ENCODE results near the gene THRB.

THRB gene

DNA sequence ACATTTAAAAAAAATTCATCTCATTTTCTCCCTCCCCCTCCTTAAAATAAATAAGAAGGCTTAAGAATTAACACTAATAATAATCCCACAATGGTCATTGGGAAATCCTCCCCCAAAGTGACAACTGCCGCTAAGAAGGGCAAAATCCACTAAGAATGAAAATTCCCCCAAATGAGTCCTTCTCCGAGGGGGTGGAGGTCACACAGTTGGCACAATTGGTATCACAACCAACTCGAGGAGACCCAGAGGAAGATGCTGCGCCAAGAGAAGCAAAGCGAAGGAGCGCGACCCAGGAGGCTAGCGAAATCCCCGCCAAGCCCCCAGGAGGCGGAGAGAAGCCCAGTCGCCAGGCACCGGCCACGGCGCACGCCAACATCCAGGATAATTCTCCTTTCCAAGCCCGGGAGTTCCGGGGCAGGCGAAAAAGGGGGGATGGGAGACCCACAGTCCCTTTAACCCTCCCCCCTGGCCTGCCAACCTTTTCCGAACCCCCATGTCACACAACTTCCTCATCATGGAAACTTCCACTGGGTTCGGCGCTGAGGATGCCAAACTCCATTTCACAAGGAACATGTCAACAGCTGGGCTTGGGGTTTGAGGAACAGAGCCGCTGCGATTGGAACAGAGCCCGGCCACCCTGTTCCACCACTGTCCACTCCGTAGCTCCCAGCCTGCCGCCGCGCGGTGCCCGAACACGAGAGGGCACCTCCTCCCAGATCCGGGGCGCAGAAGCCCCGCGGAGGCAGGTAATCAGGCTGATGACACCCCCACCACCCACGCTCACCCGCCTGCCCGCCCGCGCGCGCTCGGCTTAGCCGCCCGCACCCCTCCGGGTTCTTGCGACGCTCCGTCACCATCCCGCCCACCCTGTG, 668 bp downstream of the THRB start:
- POLR2A ChIA-PET, result interaction anchor here (1.0 kb wide), 1 partner anchor 27 kb away, joined by 3 read pairs; no protein-coding TSS in a partner anchor
- H3K4me3 ChIP-seq (ENCODE audit: low read depth, low read length), result peak overlapping the region; percentile 67
- TF ChIP-seq ZNF292 (tag by site-specific recombination; IDR thresholded peaks at IDR 0.05; ENCODE audit: borderline replicate concordance, low read depth), result no peak
- TF ChIP-seq ATF2 (tag by site-specific recombination; IDR thresholded peaks at IDR 0.05; ENCODE audit: low read depth), result no peak
- TF ChIP-seq ZNF488 (tag by site-specific recombination; IDR thresholded peaks at IDR 0.05), result no peak
- TF ChIP-seq ZBTB20 (tag by site-specific recombination; IDR thresholded peaks at IDR 0.05), result peak; percentile 99
- peak; percentile 57; the same call in 1 of the 2 replicates for TF ChIP-seq ZNF76 (tag by site-specific recombination; IDR thresholded peaks at IDR 0.05; ENCODE audit: borderline replicate concordance, low read depth)
- TF ChIP-seq YY1 (tag by site-specific recombination; IDR thresholded peaks at IDR 0.05), result 0 out of 2 replicates have a peak, but pooled peaks have one; percentile 35
- TF ChIP-seq ZBTB48 (tag by site-specific recombination; IDR thresholded peaks at IDR 0.05), result 0 out of 2 replicates have a peak, but pooled peaks have one; percentile 35
- no peak for TF ChIP-seq ZNF544 (tag by site-specific recombination; IDR thresholded peaks at IDR 0.05)
- TF ChIP-seq ZFP3 (tag by site-specific recombination; IDR thresholded peaks at IDR 0.05; ENCODE audit: low read depth), result no peak
- TF ChIP-seq ZNF169 (tag by site-specific recombination; IDR thresholded peaks at IDR 0.05), result no peak
- TF ChIP-seq ZFHX2 (tag by site-specific recombination; conservative IDR thresholded peaks at IDR 0.05), result peak; percentile 99
- TF ChIP-seq, protein P1, sequence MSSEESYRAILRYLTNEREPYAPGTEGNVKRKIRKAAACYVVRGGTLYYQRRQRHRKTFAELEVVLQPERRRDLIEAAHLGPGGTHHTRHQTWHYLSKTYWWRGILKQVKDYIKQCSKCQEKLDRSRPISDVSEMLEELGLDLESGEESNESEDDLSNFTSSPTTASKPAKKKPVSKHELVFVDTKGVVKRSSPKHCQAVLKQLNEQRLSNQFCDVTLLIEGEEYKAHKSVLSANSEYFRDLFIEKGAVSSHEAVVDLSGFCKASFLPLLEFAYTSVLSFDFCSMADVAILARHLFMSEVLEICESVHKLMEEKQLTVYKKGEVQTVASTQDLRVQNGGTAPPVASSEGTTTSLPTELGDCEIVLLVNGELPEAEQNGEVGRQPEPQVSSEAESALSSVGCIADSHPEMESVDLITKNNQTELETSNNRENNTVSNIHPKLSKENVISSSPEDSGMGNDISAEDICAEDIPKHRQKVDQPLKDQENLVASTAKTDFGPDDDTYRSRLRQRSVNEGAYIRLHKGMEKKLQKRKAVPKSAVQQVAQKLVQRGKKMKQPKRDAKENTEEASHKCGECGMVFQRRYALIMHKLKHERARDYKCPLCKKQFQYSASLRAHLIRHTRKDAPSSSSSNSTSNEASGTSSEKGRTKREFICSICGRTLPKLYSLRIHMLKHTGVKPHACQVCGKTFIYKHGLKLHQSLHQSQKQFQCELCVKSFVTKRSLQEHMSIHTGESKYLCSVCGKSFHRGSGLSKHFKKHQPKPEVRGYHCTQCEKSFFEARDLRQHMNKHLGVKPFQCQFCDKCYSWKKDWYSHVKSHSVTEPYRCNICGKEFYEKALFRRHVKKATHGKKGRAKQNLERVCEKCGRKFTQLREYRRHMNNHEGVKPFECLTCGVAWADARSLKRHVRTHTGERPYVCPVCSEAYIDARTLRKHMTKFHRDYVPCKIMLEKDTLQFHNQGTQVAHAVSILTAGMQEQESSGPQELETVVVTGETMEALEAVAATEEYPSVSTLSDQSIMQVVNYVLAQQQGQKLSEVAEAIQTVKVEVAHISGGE (tag by site-specific recombination; conservative IDR thresholded peaks at IDR 0.05; ENCODE audit: low read depth), result 0 out of 2 replicates have a peak, but pooled peaks have one; percentile 25
- TF ChIP-seq KLF16 (tag by site-specific recombination; IDR thresholded peaks at IDR 0.05), result peak; percentile 47; the same call in 1 of the 2 replicates
- TF ChIP-seq, protein P2, sequence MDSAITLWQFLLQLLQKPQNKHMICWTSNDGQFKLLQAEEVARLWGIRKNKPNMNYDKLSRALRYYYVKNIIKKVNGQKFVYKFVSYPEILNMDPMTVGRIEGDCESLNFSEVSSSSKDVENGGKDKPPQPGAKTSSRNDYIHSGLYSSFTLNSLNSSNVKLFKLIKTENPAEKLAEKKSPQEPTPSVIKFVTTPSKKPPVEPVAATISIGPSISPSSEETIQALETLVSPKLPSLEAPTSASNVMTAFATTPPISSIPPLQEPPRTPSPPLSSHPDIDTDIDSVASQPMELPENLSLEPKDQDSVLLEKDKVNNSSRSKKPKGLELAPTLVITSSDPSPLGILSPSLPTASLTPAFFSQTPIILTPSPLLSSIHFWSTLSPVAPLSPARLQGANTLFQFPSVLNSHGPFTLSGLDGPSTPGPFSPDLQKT (IDR thresholded peaks at IDR 0.05; ENCODE audit: borderline replicate concordance, low read depth, low read length), result no peak
- TF ChIP-seq RBAK (tag by site-specific recombination; IDR thresholded peaks at IDR 0.05), result no peak
- peak; percentile 92 for TF ChIP-seq GLIS2 (tag by site-specific recombination; IDR thresholded peaks at IDR 0.05)
- TF ChIP-seq, protein P3, sequence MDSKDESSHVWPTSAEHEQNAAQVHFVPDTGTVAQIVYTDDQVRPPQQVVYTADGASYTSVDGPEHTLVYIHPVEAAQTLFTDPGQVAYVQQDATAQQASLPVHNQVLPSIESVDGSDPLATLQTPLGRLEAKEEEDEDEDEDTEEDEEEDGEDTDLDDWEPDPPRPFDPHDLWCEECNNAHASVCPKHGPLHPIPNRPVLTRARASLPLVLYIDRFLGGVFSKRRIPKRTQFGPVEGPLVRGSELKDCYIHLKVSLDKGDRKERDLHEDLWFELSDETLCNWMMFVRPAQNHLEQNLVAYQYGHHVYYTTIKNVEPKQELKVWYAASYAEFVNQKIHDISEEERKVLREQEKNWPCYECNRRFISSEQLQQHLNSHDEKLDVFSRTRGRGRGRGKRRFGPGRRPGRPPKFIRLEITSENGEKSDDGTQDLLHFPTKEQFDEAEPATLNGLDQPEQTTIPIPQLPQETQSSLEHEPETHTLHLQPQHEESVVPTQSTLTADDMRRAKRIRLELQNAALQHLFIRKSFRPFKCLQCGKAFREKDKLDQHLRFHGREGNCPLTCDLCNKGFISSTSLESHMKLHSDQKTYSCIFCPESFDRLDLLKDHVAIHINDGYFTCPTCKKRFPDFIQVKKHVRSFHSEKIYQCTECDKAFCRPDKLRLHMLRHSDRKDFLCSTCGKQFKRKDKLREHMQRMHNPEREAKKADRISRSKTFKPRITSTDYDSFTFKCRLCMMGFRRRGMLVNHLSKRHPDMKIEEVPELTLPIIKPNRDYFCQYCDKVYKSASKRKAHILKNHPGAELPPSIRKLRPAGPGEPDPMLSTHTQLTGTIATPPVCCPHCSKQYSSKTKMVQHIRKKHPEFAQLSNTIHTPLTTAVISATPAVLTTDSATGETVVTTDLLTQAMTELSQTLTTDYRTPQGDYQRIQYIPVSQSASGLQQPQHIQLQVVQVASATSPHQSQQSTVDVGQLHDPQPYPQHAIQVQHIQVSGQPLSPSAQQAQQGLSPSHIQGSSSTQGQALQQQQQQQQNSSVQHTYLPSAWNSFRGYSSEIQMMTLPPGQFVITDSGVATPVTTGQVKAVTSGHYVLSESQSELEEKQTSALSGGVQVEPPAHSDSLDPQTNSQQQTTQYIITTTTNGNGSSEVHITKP (tag by site-specific recombination; IDR thresholded peaks at IDR 0.05), result peak; percentile 99
- TF ChIP-seq ZNF404 (tag by site-specific recombination; IDR thresholded peaks at IDR 0.05), result no peak
- TF ChIP-seq ZNF175 (tag by site-specific recombination; IDR thresholded peaks at IDR 0.05), result no peak
- TF ChIP-seq ZNF791 (tag by site-specific recombination; IDR thresholded peaks at IDR 0.05), result no peak
- TF ChIP-seq ZNF501 (tag by site-specific recombination; IDR thresholded peaks at IDR 0.05), result peak; percentile 73; the same call in 1 of the 2 replicates
- no peak for TF ChIP-seq ZNF624 (tag by site-specific recombination; IDR thresholded peaks at IDR 0.05)
- no peak for TF ChIP-seq ZNF112 (tag by site-specific recombination; IDR thresholded peaks at IDR 0.05)
- TF ChIP-seq ZNF664 (tag by site-specific recombination; IDR thresholded peaks at IDR 0.05), result no peak
- TF ChIP-seq ZNF335 (tag by site-specific recombination; conservative IDR thresholded peaks at IDR 0.05), result peak; percentile 82
- TF ChIP-seq GLI4 (tag by site-specific recombination; IDR thresholded peaks at IDR 0.05), result 0 out of 2 replicates have a peak, but pooled peaks have one; percentile 28

More for the DNA sequence above, 668 bp downstream of the THRB start:
- Histone ChIP-seq H3K27ac (ENCODE audit: extremely low read depth, low read depth, low read length) (peak overlapping the region; percentile 89), H3K9me3 (ENCODE audit: control insufficient read depth, insufficient read depth, low read depth, low read length) (no peaks in the 10 kb centered on the region), H3K36me3 (ENCODE audit: control insufficient read depth in 2 of 2, insufficient read depth in 1 of 2, low read length in 2 of 2) (no peaks in the 10 kb centered on the region), H3K4me1 (ENCODE audit: control insufficient read depth, insufficient read depth, low read length) (no peaks in the 10 kb centered on the region)
- CTCF ChIA-PET, result interaction anchor here (0.9 kb wide), 1 partner anchor 10 kb away, joined by 3 read pairs; no protein-coding TSS in a partner anchor
